HG03025 (cell line): ENCODE results near the gene CYTH1.

Experiments used
- ATAC-seq: cut with Tn5 transposase; IDR thresholded peaks from one replicate; pipeline ENCODE4 v1.9.1; 2021; ENCODE audit warnings: mild to moderate bottlenecking, moderate library complexity; ENCODE audit not compliant: unreplicated experiment, low FRiP score

Gene CYTH1

DNA sequence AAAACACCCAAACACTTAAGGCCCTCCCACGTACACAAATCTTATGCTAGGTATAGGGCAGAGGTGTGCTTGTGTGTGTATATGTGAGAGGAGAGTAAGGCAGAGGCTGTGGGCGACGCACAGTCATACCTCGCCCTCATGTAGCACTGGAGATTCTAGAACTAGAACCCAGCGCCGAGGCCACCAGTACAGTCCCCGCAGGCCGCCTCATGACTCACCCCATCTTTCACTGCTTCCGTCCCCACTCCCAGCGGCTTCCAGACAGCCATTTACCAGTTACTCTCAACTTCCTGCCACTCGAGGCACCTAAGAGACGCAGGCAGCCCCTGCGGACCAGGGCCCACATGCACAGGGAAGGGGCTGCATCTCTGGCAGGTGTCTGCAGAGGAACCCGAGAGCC, 23.2 kb upstream of the CYTH1 start:
- ATAC-seq = no peak

- ATAC-seq = no peak
These were observed 22.7 kb upstream of the CYTH1 start for GRCh38 chr17:78804777-78805176.

- no peak for ATAC-seq
These were observed 21.2 kb upstream of the CYTH1 start for GRCh38 chr17:78803186-78803845.

GRCh38 chr17:78802459-78802858, 20.4 kb upstream of the CYTH1 start:
- no peak for ATAC-seq

GRCh38 chr17:78802008-78802407, 19.9 kb upstream of the CYTH1 start:
- no peak for ATAC-seq

GRCh38 chr17:78800132-78800931, 18.3 kb upstream of the CYTH1 start:
- no peak for ATAC-seq

GRCh38 chr17:78798695-78799559, 16.9 kb upstream of the CYTH1 start:
- ATAC-seq = no peak

- no peak for ATAC-seq
These were observed 15.9 kb upstream of the CYTH1 start for GRCh38 chr17:78797691-78798585.

DNA sequence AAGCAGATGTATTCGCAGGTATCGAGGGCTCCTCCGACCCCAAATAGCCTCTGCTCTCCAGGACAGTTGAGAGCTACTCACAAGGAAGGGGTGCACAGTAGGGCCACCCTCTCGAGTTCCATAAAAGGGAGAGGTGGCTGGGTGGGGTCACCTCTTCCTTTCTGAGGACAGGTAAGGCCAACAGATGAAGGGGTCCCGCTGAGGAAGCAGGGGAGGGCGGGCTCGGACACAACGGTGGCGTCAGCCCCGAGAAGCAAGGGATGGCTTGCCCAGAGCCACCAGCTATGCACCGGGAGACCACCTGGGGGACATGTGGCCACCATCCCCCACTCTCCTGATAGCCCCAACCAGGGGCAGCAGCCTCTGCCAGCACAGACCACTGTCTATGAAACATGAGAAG, 15.1 kb upstream of the CYTH1 start:
- no peak for ATAC-seq

GRCh38 chr17:78796517-78796900, 14.4 kb upstream of the CYTH1 start:
- no peak for ATAC-seq

GRCh38 chr17:78795861-78796516, 13.9 kb upstream of the CYTH1 start:
- ATAC-seq = no peak

- no peak for ATAC-seq
These were observed 13.0 kb upstream of the CYTH1 start for GRCh38 chr17:78794864-78795640.

GRCh38 chr17:78794399-78794798, 12.3 kb upstream of the CYTH1 start:
- no peak for ATAC-seq

GRCh38 chr17:78793968-78794367, 11.9 kb upstream of the CYTH1 start:
- no peak for ATAC-seq

- no peak for ATAC-seq
These were observed 11.3 kb upstream of the CYTH1 start for GRCh38 chr17:78793415-78793814.

GRCh38 chr17:78791840-78792709, 10.0 kb upstream of the CYTH1 start:
- ATAC-seq = no peak

DNA sequence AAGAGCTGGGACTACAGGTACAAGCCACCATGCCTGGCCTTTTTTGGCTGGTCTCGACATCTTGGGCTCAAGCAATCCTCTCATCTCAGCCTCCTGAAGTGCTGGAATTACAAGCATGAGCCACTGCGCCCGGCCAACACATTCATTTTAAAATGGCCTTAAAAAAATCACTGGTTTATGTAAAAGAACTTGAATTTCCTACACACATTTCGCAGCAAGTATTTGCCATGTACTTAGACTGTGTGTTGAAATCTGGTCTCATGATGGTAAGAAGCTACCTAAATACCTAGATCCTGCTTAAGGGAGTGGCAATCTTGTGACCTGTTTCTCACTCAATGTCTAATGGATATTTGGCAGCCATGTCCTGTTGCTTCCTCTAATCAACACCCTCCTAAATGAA, 8.5 kb upstream of the CYTH1 start:
- ATAC-seq = no peak

- no peak for ATAC-seq
These were observed 7.6 kb upstream of the CYTH1 start for GRCh38 chr17:78789663-78790181.
